PC-9 (cell line): ENCODE measurements around the gene NCAM2.

Experiments used
- CTCF ChIP-seq: fragments of 200-600 bp; sonication (generic); conservative IDR thresholded peaks from 2 replicates; pipeline ENCODE4 v1.6.1; 2017; ENCODE audit warnings: mixed run types, antibody characterized with exemption, mild to moderate bottlenecking, moderate library complexity
- EZH2 ChIP-seq: fragments of 200-600 bp; sonication (generic); IDR thresholded peaks from 2 replicates; pipeline ENCODE4 v1.8.0; 2017; ENCODE audit warnings: antibody characterized with exemption, low read depth

GRCh38 chr21:21309510-21309909, 311.3 kb downstream of the NCAM2 start:
- no peak for TF ChIP-seq EZH2
- TF ChIP-seq CTCF = no peak
